Germinal center (tissue), 1 donor: ENCODE measurements around the gene CCDC34.
"Not testable (repeated sequence)": the region's sequence is repeated elsewhere in the genome, so short reads cannot be mapped to it uniquely, and the experiment has no call there.

ENCODE experiments used
- DNase-seq: peaks from one replicate; pipeline ENCODE4 v3.0.0; 2012; ENCODE audit warnings: mixed read lengths, low spot score

Gene CCDC34

GRCh38 chr11:27361649-27362431 is 1.2 kb downstream of the CCDC34 start:
- DNase-seq = no peak

- DNase-seq = no peak
These were observed 4.7 kb downstream of the CCDC34 start for GRCh38 chr11:27358296-27358695.

GRCh38 chr11:27357250-27357649 is 5.8 kb downstream of the CCDC34 start:
- no peak for DNase-seq

- no peak for DNase-seq
These were observed 6.3 kb downstream of the CCDC34 start for GRCh38 chr11:27356624-27357222.

GRCh38 chr11:27355575-27356104 is 7.4 kb downstream of the CCDC34 start:
- no peak for DNase-seq

GRCh38 chr11:27354359-27354965 is 8.6 kb downstream of the CCDC34 start:
- no peak for DNase-seq

GRCh38 chr11:27353593-27354358 is 9.2 kb downstream of the CCDC34 start:
- DNase-seq = no peak

- no peak for DNase-seq
These were observed 10.2 kb downstream of the CCDC34 start for GRCh38 chr11:27352781-27353180.

GRCh38 chr11:27350511-27350910 is 12.5 kb downstream of the CCDC34 start:
- DNase-seq = no peak

GRCh38 chr11:27349919-27350318 is 13.1 kb downstream of the CCDC34 start:
- DNase-seq = no peak

- DNase-seq = no peak
These were observed 14.6 kb downstream of the CCDC34 start for GRCh38 chr11:27348340-27348873.

GRCh38 chr11:27347359-27348339 is 15.4 kb downstream of the CCDC34 start:
- no peak for DNase-seq

- DNase-seq = no peak
These were observed 23.1 kb downstream of the CCDC34 start for GRCh38 chr11:27339941-27340340.

- DNase-seq = not testable (repeated sequence)
These were observed 28.3 kb downstream of the CCDC34 start for GRCh38 chr11:27334764-27335163.

- no peak for DNase-seq
These were observed 31.0 kb downstream of the CCDC34 start for GRCh38 chr11:27331981-27332380.

- no peak for DNase-seq
These were observed 32.3 kb downstream of the CCDC34 start for GRCh38 chr11:27330633-27331270.

- no peak for DNase-seq
These were observed 33.0 kb downstream of the CCDC34 start for GRCh38 chr11:27329867-27330632.

- DNase-seq = no peak
These were observed 34.4 kb downstream of the CCDC34 start for GRCh38 chr11:27328614-27329013.

- DNase-seq = not testable (repeated sequence)
These were observed 36.0 kb downstream of the CCDC34 start for GRCh38 chr11:27327064-27327463.
